ENCODE data around the gene BRD7.
"Not testable (repeated sequence)": the region's sequence is repeated elsewhere in the genome, so short reads cannot be mapped to it uniquely, and the experiment has no call there.

The BRD7 gene

GRCh38 chr16:50363656-50364055 lies 5.1 kb downstream of the BRD7 start:
- ATAC-seq (replicated peaks; ENCODE audit: extremely low read depth, poor library complexity, severe bottlenecking) = no peak

GRCh38 chr16:50360779-50361178 lies 8.0 kb downstream of the BRD7 start:
- ATAC-seq (replicated peaks; ENCODE audit: extremely low read depth, poor library complexity, severe bottlenecking) (no peak), DNase-seq (ENCODE audit: low spot score in 2 of 2) (no peak)
- peaks cover 57% of the 10 kb centered on the region for H3K4me1 Mint-ChIP-seq
- H3K27ac Mint-ChIP-seq (ENCODE audit: low read depth) = peak overlapping the region; percentile 15
- H3K9me3 Mint-ChIP-seq = no peaks in the 10 kb centered on the region
- H3K36me3 Mint-ChIP-seq (ENCODE audit: insufficient read depth) = peaks cover 26% of the 10 kb centered on the region
- no peaks in the 10 kb centered on the region for H3K27me3 Mint-ChIP-seq
- no peak overlapping the region for H3K4me3 Mint-ChIP-seq

More at GRCh38 chr16:50363656-50364055, 5.1 kb downstream of the BRD7 start:
- no peak overlapping the region for H3K4me3 Mint-ChIP-seq
- H3K36me3 Mint-ChIP-seq (ENCODE audit: insufficient read depth) = peaks cover 28% of the 10 kb centered on the region
- H3K4me1 Mint-ChIP-seq = peaks cover 73% of the 10 kb centered on the region
- H3K27ac Mint-ChIP-seq (ENCODE audit: low read depth) = no peak overlapping the region
- H3K27me3 Mint-ChIP-seq = no peaks in the 10 kb centered on the region
- H3K9me3 Mint-ChIP-seq = no peaks in the 10 kb centered on the region
- DNase-seq (ENCODE audit: low spot score in 2 of 2) = no peak

- H3K4me1 Mint-ChIP-seq = peaks cover 55% of the 10 kb centered on the region
- peaks cover 26% of the 10 kb centered on the region for H3K36me3 Mint-ChIP-seq (ENCODE audit: insufficient read depth)
- no peaks in the 10 kb centered on the region for H3K27me3 Mint-ChIP-seq
- H3K9me3 Mint-ChIP-seq = no peaks in the 10 kb centered on the region
- DNase-seq (ENCODE audit: low spot score in 2 of 2) (no peak), ATAC-seq (replicated peaks; ENCODE audit: extremely low read depth, poor library complexity, severe bottlenecking) (no peak)
- peak overlapping the region; percentile 2 for H3K27ac Mint-ChIP-seq (ENCODE audit: low read depth)
- H3K4me3 Mint-ChIP-seq = no peak overlapping the region
Measured at GRCh38 chr16:50360033-50360778, 8.6 kb downstream of the BRD7 start.

- H3K36me3 Mint-ChIP-seq (ENCODE audit: insufficient read depth) = peaks cover 27% of the 10 kb centered on the region
- H3K9me3 Mint-ChIP-seq = no peaks in the 10 kb centered on the region
- H3K4me1 Mint-ChIP-seq = peaks cover 55% of the 10 kb centered on the region
- H3K27ac Mint-ChIP-seq (ENCODE audit: low read depth) = peak overlapping the region; percentile 2
- ATAC-seq (replicated peaks; ENCODE audit: extremely low read depth, poor library complexity, severe bottlenecking) (no peak), DNase-seq (ENCODE audit: low spot score in 2 of 2) (no peak)
- no peak overlapping the region for H3K4me3 Mint-ChIP-seq
- no peaks in the 10 kb centered on the region for H3K27me3 Mint-ChIP-seq
Measured at GRCh38 chr16:50359626-50360025, 9.2 kb downstream of the BRD7 start.

GRCh38 chr16:50354629-50355456 lies 13.9 kb downstream of the BRD7 start:
- DNase-seq (ENCODE audit: low spot score in 2 of 2) (no peak), ATAC-seq (replicated peaks; ENCODE audit: extremely low read depth, poor library complexity, severe bottlenecking) (no peak)
- peak overlapping the region; percentile 41 for H3K27ac Mint-ChIP-seq (ENCODE audit: low read depth)
- H3K9me3 Mint-ChIP-seq = no peaks in the 10 kb centered on the region
- no peaks in the 10 kb centered on the region for H3K27me3 Mint-ChIP-seq
- H3K4me3 Mint-ChIP-seq = no peak overlapping the region
- H3K36me3 Mint-ChIP-seq (ENCODE audit: insufficient read depth) = peaks cover 38% of the 10 kb centered on the region
- H3K4me1 Mint-ChIP-seq = peaks cover 28% of the 10 kb centered on the region

GRCh38 chr16:50354082-50354481 lies 14.7 kb downstream of the BRD7 start:
- H3K27ac Mint-ChIP-seq (ENCODE audit: low read depth) = no peak overlapping the region
- peaks cover 42% of the 10 kb centered on the region for H3K36me3 Mint-ChIP-seq (ENCODE audit: insufficient read depth)
- H3K4me1 Mint-ChIP-seq = peaks cover 20% of the 10 kb centered on the region
- no peaks in the 10 kb centered on the region for H3K27me3 Mint-ChIP-seq
- ATAC-seq (replicated peaks; ENCODE audit: extremely low read depth, poor library complexity, severe bottlenecking) (no peak), DNase-seq (ENCODE audit: low spot score in 2 of 2) (no peak)
- no peaks in the 10 kb centered on the region for H3K9me3 Mint-ChIP-seq
- no peak overlapping the region for H3K4me3 Mint-ChIP-seq

GRCh38 chr16:50351952-50352351 lies 16.8 kb downstream of the BRD7 start:
- no peak for DNase-seq (ENCODE audit: low spot score in 2 of 2)
- peaks cover 47% of the 10 kb centered on the region for H3K36me3 Mint-ChIP-seq (ENCODE audit: insufficient read depth)
- peaks cover 15% of the 10 kb centered on the region for H3K4me1 Mint-ChIP-seq
- H3K9me3 Mint-ChIP-seq = no peaks in the 10 kb centered on the region
- no peaks in the 10 kb centered on the region for H3K27me3 Mint-ChIP-seq
- no peak for ATAC-seq (replicated peaks; ENCODE audit: extremely low read depth, poor library complexity, severe bottlenecking)
- H3K4me3 Mint-ChIP-seq = no peak overlapping the region
- no peak overlapping the region for H3K27ac Mint-ChIP-seq (ENCODE audit: low read depth)

- ATAC-seq (replicated peaks; ENCODE audit: extremely low read depth, poor library complexity, severe bottlenecking) = no peak
- DNase-seq (ENCODE audit: low spot score in 2 of 2) = no peak
- Mint-ChIP-seq H3K4me1 (peaks cover 19% of the 10 kb centered on the region), H3K4me3 (no peak overlapping the region), H3K9me3 (no peaks in the 10 kb centered on the region), H3K27ac (ENCODE audit: low read depth) (peak overlapping the region; percentile 85), H3K36me3 (ENCODE audit: insufficient read depth) (peaks cover 51% of the 10 kb centered on the region), H3K27me3 (no peaks in the 10 kb centered on the region)
Measured at GRCh38 chr16:50351116-50351515, 17.7 kb downstream of the BRD7 start.

GRCh38 chr16:50345210-50345609 lies 23.6 kb downstream of the BRD7 start:
- not testable (repeated sequence) for H3K27me3 Mint-ChIP-seq; H3K27ac Mint-ChIP-seq (ENCODE audit: low read depth); H3K9me3 Mint-ChIP-seq; H3K4me3 Mint-ChIP-seq; ATAC-seq (replicated peaks; ENCODE audit: extremely low read depth, poor library complexity, severe bottlenecking); DNase-seq (ENCODE audit: low spot score in 2 of 2)
- Mint-ChIP-seq H3K4me1 (peaks cover 10% of the 10 kb centered on the region), H3K36me3 (ENCODE audit: insufficient read depth) (peaks cover 36% of the 10 kb centered on the region)

- H3K36me3 Mint-ChIP-seq (ENCODE audit: insufficient read depth) = peaks cover 24% of the 10 kb centered on the region
- DNase-seq (ENCODE audit: low spot score in 2 of 2); ATAC-seq (replicated peaks; ENCODE audit: extremely low read depth, poor library complexity, severe bottlenecking); H3K4me3 Mint-ChIP-seq; H3K27ac Mint-ChIP-seq (ENCODE audit: low read depth); H3K9me3 Mint-ChIP-seq; H3K27me3 Mint-ChIP-seq: not testable (repeated sequence)
- H3K4me1 Mint-ChIP-seq = peaks cover 17% of the 10 kb centered on the region
Measured at GRCh38 chr16:50343566-50343965, 25.2 kb downstream of the BRD7 start.

- H3K4me1 Mint-ChIP-seq = peaks cover 20% of the 10 kb centered on the region
- no peaks in the 10 kb centered on the region for H3K27me3 Mint-ChIP-seq
- H3K36me3 Mint-ChIP-seq (ENCODE audit: insufficient read depth) = peaks cover 17% of the 10 kb centered on the region
- H3K9me3 Mint-ChIP-seq = no peaks in the 10 kb centered on the region
- H3K4me3 Mint-ChIP-seq = no peak overlapping the region
- H3K27ac Mint-ChIP-seq (ENCODE audit: low read depth) = no peak overlapping the region
- ATAC-seq (replicated peaks; ENCODE audit: extremely low read depth, poor library complexity, severe bottlenecking) (no peak), DNase-seq (ENCODE audit: low spot score in 2 of 2) (no peak)
Measured at GRCh38 chr16:50340578-50340977, 28.2 kb downstream of the BRD7 start.

- ATAC-seq (replicated peaks; ENCODE audit: extremely low read depth, poor library complexity, severe bottlenecking) = peak; percentile 50
Measured at GRCh38 chr16:50338371-50339231, 30.2 kb downstream of the BRD7 start.

More at GRCh38 chr16:50338371-50339231, 30.2 kb downstream of the BRD7 start:
- H3K4me3 Mint-ChIP-seq = peak overlapping the region; percentile 8
- H3K4me1 Mint-ChIP-seq = peaks cover 19% of the 10 kb centered on the region
- no peak for DNase-seq (ENCODE audit: low spot score in 2 of 2)
- no peaks in the 10 kb centered on the region for H3K27me3 Mint-ChIP-seq
- no peaks in the 10 kb centered on the region for H3K9me3 Mint-ChIP-seq
- H3K36me3 Mint-ChIP-seq (ENCODE audit: insufficient read depth) = peaks cover 16% of the 10 kb centered on the region
- peak overlapping the region; percentile 72 for H3K27ac Mint-ChIP-seq (ENCODE audit: low read depth)

Data from central memory CD8-positive, alpha-beta T cell (primary cell).